ENCODE data around the gene C17orf107. TPM values are rescaled to one million over a fixed set of nuclear protein-coding genes. Genes with fewer than 3 reads are reported as not detected.

C17orf107 gene
- total RNA-seq, 2 donors from 2014 or later: 0.74 to 1.8 TPM

- peaks cover 14% of the 10 kb centered on the region for H3K36me3 ChIP-seq
- H3K4me3 ChIP-seq: peak overlapping the region; percentile 89
- DNase-seq: no peak
- H3K27ac ChIP-seq: peak overlapping the region; percentile 98
- peak overlapping the region; percentile 41 to 99 for H3K9ac ChIP-seq (ENCODE audit: low read depth in 2 of 2, low read length in 2 of 2)
- no peaks in the 10 kb centered on the region for H3K9me3 ChIP-seq
- intact Hi-C loops (cut with DNase I): no loop called here
- H3K27me3 ChIP-seq: no peaks in the 10 kb centered on the region
- TF ChIP-seq, protein P1, sequence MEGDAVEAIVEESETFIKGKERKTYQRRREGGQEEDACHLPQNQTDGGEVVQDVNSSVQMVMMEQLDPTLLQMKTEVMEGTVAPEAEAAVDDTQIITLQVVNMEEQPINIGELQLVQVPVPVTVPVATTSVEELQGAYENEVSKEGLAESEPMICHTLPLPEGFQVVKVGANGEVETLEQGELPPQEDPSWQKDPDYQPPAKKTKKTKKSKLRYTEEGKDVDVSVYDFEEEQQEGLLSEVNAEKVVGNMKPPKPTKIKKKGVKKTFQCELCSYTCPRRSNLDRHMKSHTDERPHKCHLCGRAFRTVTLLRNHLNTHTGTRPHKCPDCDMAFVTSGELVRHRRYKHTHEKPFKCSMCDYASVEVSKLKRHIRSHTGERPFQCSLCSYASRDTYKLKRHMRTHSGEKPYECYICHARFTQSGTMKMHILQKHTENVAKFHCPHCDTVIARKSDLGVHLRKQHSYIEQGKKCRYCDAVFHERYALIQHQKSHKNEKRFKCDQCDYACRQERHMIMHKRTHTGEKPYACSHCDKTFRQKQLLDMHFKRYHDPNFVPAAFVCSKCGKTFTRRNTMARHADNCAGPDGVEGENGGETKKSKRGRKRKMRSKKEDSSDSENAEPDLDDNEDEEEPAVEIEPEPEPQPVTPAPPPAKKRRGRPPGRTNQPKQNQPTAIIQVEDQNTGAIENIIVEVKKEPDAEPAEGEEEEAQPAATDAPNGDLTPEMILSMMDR (IDR thresholded peaks at IDR 0.05): no peak
- peaks cover 12% of the 10 kb centered on the region for H3K4me1 ChIP-seq
Observed at GRCh38 chr17:4947010-4947410, 47.7 kb downstream of the C17orf107 start.

DNA sequence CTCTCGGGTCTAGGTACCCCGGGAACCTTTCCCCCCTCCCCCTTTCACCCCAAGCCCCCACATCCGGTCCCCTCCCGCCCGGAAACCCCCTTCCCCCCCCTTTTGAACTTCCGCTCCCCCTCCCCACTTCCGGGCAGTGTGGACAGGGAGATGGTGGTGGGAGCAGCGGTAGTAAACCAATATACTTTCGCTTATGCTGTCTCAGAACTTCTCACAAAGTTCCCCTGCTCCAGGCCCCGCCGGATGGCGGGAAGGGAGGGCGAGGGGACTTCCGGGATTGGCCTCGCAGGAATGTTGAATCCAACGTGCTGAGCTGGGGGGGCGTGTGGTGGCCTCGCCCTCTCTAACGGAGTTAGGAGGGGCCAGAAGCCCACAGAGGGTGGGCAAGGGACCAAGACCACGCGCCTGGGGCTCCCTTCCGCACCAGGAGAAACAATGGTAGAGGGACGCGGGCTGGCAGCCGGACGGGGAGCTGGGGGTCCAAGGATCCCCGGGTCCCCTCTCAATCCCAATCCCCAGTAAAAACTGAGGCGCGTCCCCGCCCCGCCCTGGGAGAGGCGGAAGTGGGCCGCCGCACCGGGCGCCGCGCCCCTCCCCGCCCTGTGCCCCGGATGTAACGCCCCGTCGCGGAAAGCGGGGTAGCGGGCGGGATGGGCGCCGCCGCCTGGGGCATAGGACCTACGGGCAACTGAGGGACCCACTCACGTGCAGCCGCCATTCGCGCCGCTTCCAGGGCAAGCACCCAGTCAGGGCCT, 48.3 kb downstream of the C17orf107 start:
- intact Hi-C loops (cut with DNase I): no loop called here
- H3K4me1 ChIP-seq: peaks cover 12% of the 10 kb centered on the region
- H3K9ac ChIP-seq (ENCODE audit: low read depth in 2 of 2, low read length in 2 of 2): peak overlapping the region; percentile 99
- no peaks in the 10 kb centered on the region for H3K9me3 ChIP-seq
- H3K27ac ChIP-seq: peak overlapping the region; percentile 98
- peak overlapping the region; percentile 89 for H3K4me3 ChIP-seq
- TF ChIP-seq, protein P1 (IDR thresholded peaks at IDR 0.05): no peak
- DNase-seq: peak; percentile 80
- H3K36me3 ChIP-seq: peaks cover 14% of the 10 kb centered on the region
- no peaks in the 10 kb centered on the region for H3K27me3 ChIP-seq

DNA sequence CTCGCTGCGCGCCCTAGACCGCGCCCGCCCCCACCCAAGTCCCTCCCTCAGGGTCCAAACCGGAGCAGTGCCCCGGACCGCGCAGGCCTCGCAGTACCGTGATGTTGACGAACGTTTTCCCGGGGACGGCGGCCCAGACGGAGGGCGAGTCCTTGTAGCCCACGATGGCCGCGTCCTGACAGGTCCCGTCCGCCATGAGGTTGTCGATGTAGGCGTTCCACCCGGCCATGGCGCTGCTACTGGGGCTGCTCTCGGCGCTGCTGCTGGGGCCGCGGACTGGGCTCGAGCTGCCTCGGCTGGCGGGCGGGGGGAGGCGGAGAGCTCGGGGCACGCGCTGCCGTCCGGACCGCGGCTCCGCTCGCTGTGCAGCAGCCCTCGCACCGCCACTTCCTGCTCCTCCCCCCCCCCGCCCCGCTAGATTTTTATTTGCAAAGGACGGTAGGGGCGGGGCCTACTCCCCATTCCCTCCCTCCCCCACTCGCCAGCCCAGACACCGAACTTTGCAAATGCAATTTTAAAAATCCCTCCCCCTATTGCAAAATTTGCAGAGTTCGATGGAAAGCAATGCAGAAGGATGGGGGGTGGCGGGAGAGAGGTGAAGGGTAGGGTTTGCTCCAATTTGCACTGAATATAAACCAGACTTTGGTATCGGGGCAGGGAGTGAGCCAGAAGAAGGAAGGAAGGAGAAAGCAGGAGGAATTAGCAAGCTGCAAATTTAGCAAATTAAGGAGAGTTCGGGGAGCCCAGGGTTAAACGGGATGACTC, 49.0 kb downstream of the C17orf107 start, which contains the start of gene PFN1:
Gene PFN1, minus strand, starts transcription at position 365 of the 765 bp plus-strand sequence. Its CDS starts 136 bp downstream, at position 229.
- H3K36me3 ChIP-seq: peaks cover 14% of the 10 kb centered on the region
- intact Hi-C loops (cut with DNase I): no loop called here
- peak within 1 kb of the TSS; percentile 99 for H3K9ac ChIP-seq (ENCODE audit: low read depth in 2 of 2, low read length in 2 of 2)
- H3K27ac ChIP-seq: peak within 1 kb of the TSS; percentile 98
- peak within 1 kb of the TSS; percentile 89 for H3K4me3 ChIP-seq
- H3K4me1 ChIP-seq: peaks cover 12% of the 10 kb centered on the region
- peak; percentile 95 for DNase-seq
- no peaks in the 10 kb centered on the region for H3K27me3 ChIP-seq
- H3K9me3 ChIP-seq: no peaks in the 10 kb centered on the region
- TF ChIP-seq, protein P1 (IDR thresholded peaks at IDR 0.05): no peak

GRCh38 chr17:4948931-4949320, 49.6 kb downstream of the C17orf107 start:
- H3K9me3 ChIP-seq: no peaks in the 10 kb centered on the region
- peak overlapping the region; percentile 89 for H3K4me3 ChIP-seq
- peaks cover 11% of the 10 kb centered on the region for H3K36me3 ChIP-seq
- TF ChIP-seq, protein P1 (IDR thresholded peaks at IDR 0.05): no peak
- no peaks in the 10 kb centered on the region for H3K27me3 ChIP-seq
- H3K27ac ChIP-seq: peak overlapping the region; percentile 98
- peaks cover 12% of the 10 kb centered on the region for H3K4me1 ChIP-seq
- H3K9ac ChIP-seq (ENCODE audit: low read depth in 2 of 2, low read length in 2 of 2): peak overlapping the region; percentile 81 to 99
- peak; percentile 83 for DNase-seq
- intact Hi-C loops (cut with DNase I): no loop called here

GRCh38 chr17:4949321-4950074, 50.2 kb downstream of the C17orf107 start:
- no peaks in the 10 kb centered on the region for H3K27me3 ChIP-seq
- TF ChIP-seq, protein P1 (IDR thresholded peaks at IDR 0.05): no peak
- H3K9ac ChIP-seq (ENCODE audit: low read depth in 2 of 2, low read length in 2 of 2): peak overlapping the region; percentile 81 to 99
- H3K4me1 ChIP-seq: peaks cover 12% of the 10 kb centered on the region
- DNase-seq: peak; percentile 90
- H3K27ac ChIP-seq: peak overlapping the region; percentile 98
- intact Hi-C loops (cut with DNase I): no loop called here
- H3K9me3 ChIP-seq: no peaks in the 10 kb centered on the region
- H3K4me3 ChIP-seq: peak overlapping the region; percentile 89
- H3K36me3 ChIP-seq: peaks cover 5% of the 10 kb centered on the region
